GM12892 (cell line): Measurements from ENCODE around the gene RASGRP3.

ENCODE experiments used
- POLR2A ChIP-seq: IDR thresholded peaks from 2 replicates; pipeline ENCODE4 v1.6.1; 2011; ENCODE audit warnings: low read depth, low read length, control low read depth
- TAF1 ChIP-seq: IDR thresholded peaks from 2 replicates; pipeline ENCODE4 v1.6.1; 2011; ENCODE audit warnings: low read depth, mild to moderate bottlenecking, control low read depth, low read length, borderline replicate concordance

GRCh38 chr2:33528441-33528950, 52.0 kb downstream of the RASGRP3 start:
- TF ChIP-seq TAF1 (no peak), POLR2A (no peak)
